ENCODE data around the gene OR10G7.
"Not testable (repeated sequence)": the region's sequence is repeated elsewhere in the genome, so short reads cannot be mapped to it uniquely, and the experiment has no call there.

OR10G7 gene

DNA sequence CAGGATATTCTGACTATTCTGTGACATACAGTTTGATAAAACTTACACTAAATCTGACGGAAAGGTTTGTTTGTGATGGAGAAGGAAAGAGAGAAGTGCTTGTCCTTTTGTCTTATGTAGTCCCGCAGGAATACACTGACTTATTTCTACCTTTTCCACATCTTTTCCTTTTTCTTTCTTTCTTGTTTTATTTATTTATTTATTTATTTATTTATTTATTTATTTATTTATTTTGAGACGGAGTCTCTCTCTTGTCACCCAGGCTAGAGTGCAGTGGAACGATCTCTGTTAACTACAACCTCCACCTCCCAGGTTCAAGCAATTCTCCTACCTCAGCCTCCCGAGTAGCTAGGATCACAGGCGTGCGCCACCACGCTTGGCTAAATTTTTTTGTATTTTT lies 31.0 kb upstream of the OR10G7 start:
- Mint-ChIP-seq H3K36me3 (ENCODE audit: insufficient read depth) (peaks cover 2% of the 10 kb centered on the region), H3K27me3 (peaks cover 56% of the 10 kb centered on the region), H3K27ac (ENCODE audit: low read depth) (no peak overlapping the region), H3K4me1 (no peaks in the 10 kb centered on the region), H3K4me3 (no peak overlapping the region), H3K9me3 (no peaks in the 10 kb centered on the region)
- no peak for ATAC-seq (replicated peaks; ENCODE audit: extremely low read depth, poor library complexity, severe bottlenecking)
- DNase-seq (ENCODE audit: low spot score in 2 of 2) = no peak

GRCh38 chr11:124071623-124071948 lies 30.5 kb upstream of the OR10G7 start:
- no peaks in the 10 kb centered on the region for H3K4me1 Mint-ChIP-seq
- no peak overlapping the region for H3K4me3 Mint-ChIP-seq
- no peaks in the 10 kb centered on the region for H3K9me3 Mint-ChIP-seq
- H3K27me3 Mint-ChIP-seq = peaks cover 56% of the 10 kb centered on the region
- no peak for ATAC-seq (replicated peaks; ENCODE audit: extremely low read depth, poor library complexity, severe bottlenecking)
- peaks cover 2% of the 10 kb centered on the region for H3K36me3 Mint-ChIP-seq (ENCODE audit: insufficient read depth)
- no peak for DNase-seq (ENCODE audit: low spot score in 2 of 2)
- no peak overlapping the region for H3K27ac Mint-ChIP-seq (ENCODE audit: low read depth)

DNA sequence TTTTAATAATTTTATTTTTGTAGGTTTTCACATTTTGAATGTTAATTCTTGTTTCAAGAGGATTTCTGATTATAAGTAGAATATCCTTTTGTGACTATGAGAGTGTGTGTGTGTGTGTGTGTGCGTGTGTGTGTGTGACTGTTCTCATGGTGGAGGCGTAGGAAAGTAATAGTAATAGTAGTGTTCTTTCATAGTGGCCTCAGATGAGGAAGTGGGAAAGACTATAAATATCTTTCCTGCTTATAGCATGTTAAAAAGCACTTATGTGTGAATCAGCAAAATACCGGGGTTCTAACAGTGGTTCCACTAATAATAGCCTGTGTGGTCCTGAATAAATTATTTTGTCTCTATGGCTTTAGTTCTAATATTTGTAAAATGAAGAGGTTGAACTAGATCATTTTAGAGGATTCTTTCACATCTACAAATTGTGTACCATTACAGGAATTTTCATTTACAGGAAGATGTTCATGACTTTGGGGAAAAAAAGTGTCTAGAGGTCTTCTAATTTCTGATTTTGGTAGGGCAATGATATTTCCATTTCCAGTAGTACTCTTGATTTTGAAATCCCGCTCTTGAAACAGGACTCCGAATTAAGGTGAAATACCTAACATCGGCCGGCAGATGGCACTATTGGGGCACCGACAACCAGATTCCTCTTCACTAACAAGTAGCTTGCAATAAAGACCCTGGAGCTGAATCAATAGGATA lies 29.9 kb upstream of the OR10G7 start:
- peak; percentile 31 to 34 for DNase-seq (ENCODE audit: low spot score in 2 of 2)
- no peaks in the 10 kb centered on the region for H3K4me1 Mint-ChIP-seq
- no peaks in the 10 kb centered on the region for H3K9me3 Mint-ChIP-seq
- H3K36me3 Mint-ChIP-seq (ENCODE audit: insufficient read depth) = peaks cover 2% of the 10 kb centered on the region
- no peak overlapping the region for H3K27ac Mint-ChIP-seq (ENCODE audit: low read depth)
- no peak for ATAC-seq (replicated peaks; ENCODE audit: extremely low read depth, poor library complexity, severe bottlenecking)
- H3K4me3 Mint-ChIP-seq = no peak overlapping the region
- H3K27me3 Mint-ChIP-seq = peaks cover 56% of the 10 kb centered on the region

GRCh38 chr11:124069429-124070401 lies 28.6 kb upstream of the OR10G7 start:
- Mint-ChIP-seq H3K9me3 (no peaks in the 10 kb centered on the region), H3K27ac (ENCODE audit: low read depth) (no peak overlapping the region), H3K4me3 (no peak overlapping the region), H3K36me3 (ENCODE audit: insufficient read depth) (peaks cover 2% of the 10 kb centered on the region), H3K4me1 (no peaks in the 10 kb centered on the region), H3K27me3 (peaks cover 57% of the 10 kb centered on the region)
- ATAC-seq (replicated peaks; ENCODE audit: extremely low read depth, poor library complexity, severe bottlenecking) = peak; percentile 66
- DNase-seq (ENCODE audit: low spot score in 2 of 2) = no peak

GRCh38 chr11:124068601-124069110 lies 27.5 kb upstream of the OR10G7 start:
- peaks cover 53% of the 10 kb centered on the region for H3K27me3 Mint-ChIP-seq
- DNase-seq (ENCODE audit: low spot score in 2 of 2) (no peak), ATAC-seq (replicated peaks; ENCODE audit: extremely low read depth, poor library complexity, severe bottlenecking) (no peak)
- H3K4me1 Mint-ChIP-seq = no peaks in the 10 kb centered on the region
- no peak overlapping the region for H3K4me3 Mint-ChIP-seq
- no peak overlapping the region for H3K27ac Mint-ChIP-seq (ENCODE audit: low read depth)
- peaks cover 2% of the 10 kb centered on the region for H3K36me3 Mint-ChIP-seq (ENCODE audit: insufficient read depth)
- no peaks in the 10 kb centered on the region for H3K9me3 Mint-ChIP-seq

DNA sequence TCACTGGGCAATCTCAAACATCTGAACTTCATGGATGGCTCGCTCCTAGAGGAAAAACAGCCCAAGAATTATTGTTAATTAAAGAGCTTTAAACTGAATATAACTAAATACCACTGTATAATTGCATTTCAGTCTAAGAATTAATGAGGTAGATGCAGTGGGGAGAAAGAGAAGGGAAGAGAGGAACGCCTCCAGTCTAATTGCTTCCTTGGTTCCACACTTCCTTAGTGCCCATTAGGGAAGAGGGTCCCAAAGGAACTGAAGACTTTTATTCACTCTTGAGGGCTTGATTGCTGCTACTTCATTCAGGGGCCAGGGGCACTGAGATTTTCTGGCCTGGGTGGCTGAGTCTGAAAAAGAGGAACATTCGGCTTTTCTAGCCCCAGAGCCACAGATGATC lies 11.8 kb upstream of the OR10G7 start:
- H3K9me3 Mint-ChIP-seq = no peaks in the 10 kb centered on the region
- no peak overlapping the region for H3K27ac Mint-ChIP-seq (ENCODE audit: low read depth)
- DNase-seq (ENCODE audit: low spot score in 2 of 2) = no peak
- no peaks in the 10 kb centered on the region for H3K27me3 Mint-ChIP-seq
- no peak overlapping the region for H3K4me3 Mint-ChIP-seq
- peaks cover 2% of the 10 kb centered on the region for H3K36me3 Mint-ChIP-seq (ENCODE audit: insufficient read depth)
- no peak for ATAC-seq (replicated peaks; ENCODE audit: extremely low read depth, poor library complexity, severe bottlenecking)
- H3K4me1 Mint-ChIP-seq = no peaks in the 10 kb centered on the region

DNA sequence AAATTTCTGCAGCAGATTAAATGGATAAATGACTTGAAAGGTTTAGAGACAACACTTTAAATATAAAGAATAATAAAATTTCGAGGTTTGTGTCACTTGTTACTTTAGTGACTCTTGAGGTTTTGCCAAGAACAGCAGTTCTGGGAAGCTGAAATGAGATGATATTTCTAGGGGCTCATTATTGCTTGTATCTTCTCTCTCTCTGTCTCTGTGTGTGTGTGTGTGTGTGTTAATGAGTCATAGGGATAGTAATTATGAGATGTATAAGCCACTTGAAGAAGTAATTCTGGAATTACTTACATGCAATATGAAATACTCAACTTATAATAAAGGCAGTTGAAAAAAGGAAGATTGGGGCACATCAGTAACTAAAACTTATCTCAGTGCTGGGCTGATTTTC lies 9.6 kb upstream of the OR10G7 start:
- H3K27ac Mint-ChIP-seq (ENCODE audit: low read depth) = no peak overlapping the region
- H3K36me3 Mint-ChIP-seq (ENCODE audit: insufficient read depth) = peaks cover 2% of the 10 kb centered on the region
- no peak overlapping the region for H3K4me3 Mint-ChIP-seq
- H3K4me1 Mint-ChIP-seq = no peaks in the 10 kb centered on the region
- no peak for ATAC-seq (replicated peaks; ENCODE audit: extremely low read depth, poor library complexity, severe bottlenecking)
- no peak for DNase-seq (ENCODE audit: low spot score in 2 of 2)
- no peaks in the 10 kb centered on the region for H3K27me3 Mint-ChIP-seq
- no peaks in the 10 kb centered on the region for H3K9me3 Mint-ChIP-seq

- no peak overlapping the region for H3K27ac Mint-ChIP-seq (ENCODE audit: low read depth)
- H3K36me3 Mint-ChIP-seq (ENCODE audit: insufficient read depth) = no peaks in the 10 kb centered on the region
- no peak overlapping the region for H3K4me3 Mint-ChIP-seq
These were observed 2.3 kb upstream of the OR10G7 start for GRCh38 chr11:124043420-124043819.

DNA sequence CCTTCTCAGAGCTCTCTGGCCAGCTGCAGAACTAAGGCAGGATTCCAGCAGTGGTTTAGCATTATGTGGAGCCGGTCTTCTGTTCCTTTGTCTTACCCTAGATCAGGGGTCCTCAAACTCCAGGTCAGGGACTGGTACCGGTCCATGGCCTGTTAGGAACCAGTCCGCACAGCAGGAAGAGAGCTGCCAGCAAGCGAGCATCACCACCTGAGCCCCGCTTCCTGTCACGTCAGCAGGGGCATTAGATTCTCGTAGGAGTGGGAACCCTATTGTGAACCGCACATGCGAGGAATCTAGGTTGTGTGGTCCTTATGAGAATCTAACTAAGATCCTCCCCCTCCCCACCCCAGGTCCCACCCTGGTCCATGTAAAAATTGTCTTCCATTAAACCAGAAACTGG lies 1.6 kb downstream of the OR10G7 start:
- no peak for ATAC-seq (replicated peaks; ENCODE audit: extremely low read depth, poor library complexity, severe bottlenecking)
- peaks cover 6% of the 10 kb centered on the region for H3K27me3 Mint-ChIP-seq
- no peaks in the 10 kb centered on the region for H3K36me3 Mint-ChIP-seq (ENCODE audit: insufficient read depth)
- H3K4me1 Mint-ChIP-seq = no peaks in the 10 kb centered on the region
- no peak overlapping the region for H3K27ac Mint-ChIP-seq (ENCODE audit: low read depth)
- no peak for DNase-seq (ENCODE audit: low spot score in 2 of 2)
- no peaks in the 10 kb centered on the region for H3K9me3 Mint-ChIP-seq
- H3K4me3 Mint-ChIP-seq = no peak overlapping the region

More at GRCh38 chr11:124043420-124043819, 2.3 kb upstream of the OR10G7 start:
- DNase-seq (ENCODE audit: low spot score in 2 of 2) (no peak), ATAC-seq (replicated peaks; ENCODE audit: extremely low read depth, poor library complexity, severe bottlenecking) (no peak)
- Mint-ChIP-seq H3K4me1 (no peaks in the 10 kb centered on the region), H3K27me3 (no peaks in the 10 kb centered on the region), H3K9me3 (no peaks in the 10 kb centered on the region)

- Mint-ChIP-seq H3K9me3 (no peaks in the 10 kb centered on the region), H3K4me1 (no peaks in the 10 kb centered on the region), H3K27ac (ENCODE audit: low read depth) (no peak overlapping the region), H3K4me3 (no peak overlapping the region), H3K27me3 (peaks cover 6% of the 10 kb centered on the region), H3K36me3 (ENCODE audit: insufficient read depth) (no peaks in the 10 kb centered on the region)
- ATAC-seq (replicated peaks; ENCODE audit: extremely low read depth, poor library complexity, severe bottlenecking) (no peak), DNase-seq (ENCODE audit: low spot score in 2 of 2) (no peak)
These were observed 4.5 kb downstream of the OR10G7 start for GRCh38 chr11:124036666-124037065.

GRCh38 chr11:124026498-124026897 lies 14.6 kb downstream of the OR10G7 start, which contains the start of gene OR10G8:
Gene OR10G8 (plus strand): TSS chr11:124026798. CDS start chr11:124029623, 2,825 bp downstream.
- no peak for ATAC-seq (replicated peaks; ENCODE audit: extremely low read depth, poor library complexity, severe bottlenecking)
- Mint-ChIP-seq H3K9me3 (no peaks in the 10 kb centered on the region), H3K4me3 (no peak within 1 kb of the TSS), H3K27me3 (no peaks in the 10 kb centered on the region), H3K4me1 (no peaks in the 10 kb centered on the region), H3K36me3 (ENCODE audit: insufficient read depth) (no peaks in the 10 kb centered on the region), H3K27ac (ENCODE audit: low read depth) (no peak within 1 kb of the TSS)
- DNase-seq (ENCODE audit: low spot score in 2 of 2) = no peak

- H3K27me3 Mint-ChIP-seq; H3K27ac Mint-ChIP-seq (ENCODE audit: low read depth); H3K9me3 Mint-ChIP-seq; H3K4me3 Mint-ChIP-seq; DNase-seq (ENCODE audit: low spot score in 2 of 2); H3K4me1 Mint-ChIP-seq; ATAC-seq (replicated peaks; ENCODE audit: extremely low read depth, poor library complexity, severe bottlenecking); H3K36me3 Mint-ChIP-seq (ENCODE audit: insufficient read depth): not testable (repeated sequence)
These were observed 25.3 kb downstream of the OR10G7 start for GRCh38 chr11:124015837-124016236.

- DNase-seq (ENCODE audit: low spot score in 2 of 2) (no peak), ATAC-seq (replicated peaks; ENCODE audit: extremely low read depth, poor library complexity, severe bottlenecking) (no peak)
- Mint-ChIP-seq H3K36me3 (ENCODE audit: insufficient read depth) (no peaks in the 10 kb centered on the region), H3K4me1 (no peaks in the 10 kb centered on the region), H3K9me3 (no peaks in the 10 kb centered on the region), H3K4me3 (no peak within 1 kb of the TSS), H3K27me3 (no peaks in the 10 kb centered on the region), H3K27ac (ENCODE audit: low read depth) (no peak within 1 kb of the TSS)
These were observed 28.4 kb downstream of the OR10G7 start, which contains the start of gene OR10G4 for GRCh38 chr11:124012697-124013096. Gene OR10G4 (plus strand): TSS chr11:124012997. CDS start chr11:124015575, 2,578 bp downstream.
